SH-SY5Y (cell line): ENCODE data around the gene MLXIPL.

Experiments
- GATA2 ChIP-seq: IDR thresholded peaks from 2 replicates; pipeline ENCODE4 v1.6.1; 2011; ENCODE audit warnings: mild to moderate bottlenecking, low read depth, low read length
- GATA3 ChIP-seq: IDR thresholded peaks from 2 replicates; pipeline ENCODE4 v1.6.1; 2011; ENCODE audit warnings: low read depth, mild to moderate bottlenecking, low read length, moderate library complexity

Gene MLXIPL

GRCh38 chr7:73602721-73603651 is 21.3 kb downstream of the MLXIPL start:
- TF ChIP-seq GATA2 (no peak), GATA3 (no peak)

GRCh38 chr7:73599916-73600315 is 24.4 kb downstream of the MLXIPL start:
- TF ChIP-seq GATA2, result no peak
- TF ChIP-seq GATA3, result no peak

GRCh38 chr7:73599151-73599882 is 25.0 kb downstream of the MLXIPL start:
- TF ChIP-seq GATA3 (no peak), GATA2 (no peak)

- TF ChIP-seq GATA2 (no peak), GATA3 (no peak)
Measured at GRCh38 chr7:73597978-73598782, 26.1 kb downstream of the MLXIPL start.

DNA sequence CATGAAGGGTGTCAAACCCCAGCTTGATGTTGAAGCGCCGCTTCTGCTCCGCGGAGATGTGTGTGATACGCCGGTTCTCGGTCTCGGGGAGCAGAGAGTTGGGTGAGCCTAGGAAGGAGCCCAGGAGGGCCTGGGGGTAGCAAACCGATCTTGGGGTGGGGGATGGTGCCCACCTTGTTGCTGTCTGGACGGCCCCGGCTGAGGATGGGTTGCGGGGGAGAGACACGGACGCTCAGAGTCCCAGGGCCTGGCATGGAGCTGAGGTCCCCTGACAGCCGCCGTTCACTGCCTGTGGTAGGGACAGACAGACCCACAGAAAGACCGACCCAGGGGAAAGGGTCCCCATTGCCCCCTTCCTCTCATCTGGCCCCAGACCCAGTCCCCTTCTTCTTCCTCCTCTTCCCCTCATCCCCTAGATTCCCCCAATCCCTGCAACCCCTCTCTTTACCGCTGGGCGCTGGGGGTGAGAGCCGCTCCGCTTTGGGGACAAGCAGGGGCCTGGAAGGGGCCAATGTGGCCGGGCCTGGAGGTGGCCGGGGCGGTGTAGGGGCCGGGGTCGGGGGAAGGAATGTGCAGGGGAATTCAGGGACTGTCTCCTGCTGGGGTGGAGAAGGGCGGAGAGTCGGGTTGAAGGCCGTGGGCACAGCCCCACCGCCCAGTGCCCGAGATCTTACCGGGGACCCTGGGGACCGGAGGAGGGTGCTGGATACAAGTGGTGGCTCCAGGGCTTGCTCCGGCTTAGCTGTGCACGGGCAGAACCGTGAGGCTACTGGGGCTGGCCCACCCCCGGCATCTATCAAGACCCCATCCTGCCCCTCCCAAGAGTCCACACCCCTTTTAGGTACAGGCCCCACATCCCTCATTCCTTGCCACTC is 27.9 kb downstream of the MLXIPL start:
- TF ChIP-seq GATA3, result no peak
- TF ChIP-seq GATA2, result no peak

DNA sequence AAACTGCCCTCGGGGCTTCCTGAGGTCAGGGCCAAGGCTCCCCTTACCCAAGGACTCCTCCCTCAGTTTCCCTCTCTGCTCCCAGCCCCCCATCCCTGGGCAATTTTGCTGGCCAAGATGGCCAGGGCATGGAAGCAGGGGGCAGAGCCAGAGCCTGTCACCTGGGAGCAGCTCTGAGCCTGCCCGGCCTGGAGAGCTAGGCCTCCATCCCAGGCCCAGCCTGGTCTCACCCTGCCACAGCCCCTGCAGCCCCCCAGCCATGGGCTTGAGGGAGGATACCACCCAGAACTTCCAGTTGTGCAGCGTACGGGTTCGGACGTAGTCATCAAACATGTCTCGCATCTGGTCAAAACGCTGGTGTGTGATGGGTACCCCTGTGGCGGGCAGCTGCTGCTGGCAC is 29.0 kb downstream of the MLXIPL start:
- TF ChIP-seq GATA3, result no peak
- no peak for TF ChIP-seq GATA2

DNA sequence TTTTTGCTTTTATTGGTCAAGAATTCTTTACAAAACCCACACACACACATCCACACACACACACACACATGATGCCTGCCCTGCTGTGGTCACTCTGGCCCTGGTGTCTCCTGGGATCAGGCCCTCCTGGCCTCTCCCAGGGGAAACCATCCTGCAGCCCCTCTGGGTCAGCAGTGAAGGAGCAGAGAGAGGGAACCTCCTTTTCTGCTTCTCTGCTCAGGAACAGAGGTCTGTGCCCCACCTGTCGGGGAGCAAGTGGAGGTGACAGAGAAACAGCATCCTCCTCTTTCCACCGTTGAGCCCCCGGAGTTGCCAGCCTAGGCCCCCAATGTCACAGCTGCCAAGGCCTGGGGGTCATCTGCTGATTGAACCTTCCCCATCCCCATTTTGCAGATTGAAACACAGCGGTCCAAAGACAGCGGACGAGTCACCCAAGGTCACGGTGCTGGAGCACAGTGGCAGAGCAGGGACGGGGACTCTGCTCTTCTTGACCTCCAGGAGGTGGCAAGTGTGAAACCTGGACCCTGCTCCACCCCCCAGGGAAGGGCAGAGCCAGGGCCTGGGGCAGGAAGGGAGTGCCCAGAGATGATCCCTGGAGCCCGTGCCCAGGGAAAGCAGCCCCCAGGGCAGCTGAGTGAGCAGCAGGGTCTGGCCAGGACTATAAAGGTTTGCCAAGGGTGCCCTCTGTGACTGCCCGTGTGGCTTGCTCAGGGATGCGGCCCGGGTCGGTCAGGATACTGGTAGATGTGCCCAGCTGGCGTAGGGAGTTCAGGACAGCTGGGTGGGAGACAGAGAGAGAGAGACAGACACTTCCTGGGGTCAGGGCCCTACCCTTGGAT is 30.9 kb downstream of the MLXIPL start:
- TF ChIP-seq GATA3 (no peak), GATA2 (no peak)

DNA sequence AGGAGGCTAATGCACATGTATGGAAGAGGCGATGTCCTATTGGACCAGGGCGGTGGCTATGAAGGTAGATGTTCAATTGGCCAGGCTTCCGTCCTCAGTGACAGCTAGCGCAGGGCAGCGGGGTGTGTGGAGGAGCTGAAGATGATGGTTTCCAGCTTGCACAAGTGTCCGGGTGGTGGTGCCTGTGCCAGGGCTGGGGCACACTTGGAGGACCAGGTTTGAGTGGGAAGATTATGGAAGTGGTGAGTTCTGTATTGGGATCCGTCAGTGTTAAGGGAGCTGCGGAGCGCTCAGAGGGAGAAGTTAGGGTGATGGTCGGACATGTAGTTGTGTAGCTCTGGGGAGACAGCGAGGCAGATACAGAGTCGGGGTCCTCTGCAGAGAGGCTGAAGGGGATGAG is 37.4 kb downstream of the MLXIPL start:
- TF ChIP-seq GATA2 (no peak), GATA3 (no peak)

DNA sequence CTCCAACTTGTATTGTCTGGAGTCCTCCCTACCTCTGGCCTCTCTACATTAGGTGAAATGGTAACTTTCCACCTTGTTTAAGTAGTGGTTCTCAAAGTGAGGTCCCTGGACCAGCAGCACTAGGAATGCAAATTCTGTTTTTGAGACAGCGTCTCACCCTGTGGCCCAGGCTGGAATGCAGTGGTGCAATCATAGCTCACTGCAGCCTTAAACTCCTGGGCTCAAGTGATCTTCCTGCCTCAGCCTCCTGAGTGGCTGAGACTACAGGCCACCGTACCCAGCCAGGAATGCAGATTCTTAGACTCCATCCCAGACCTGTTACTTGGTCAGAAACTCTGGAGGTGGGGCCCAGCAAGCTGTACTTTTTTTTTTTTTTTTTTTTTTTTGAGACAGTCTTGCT is 39.1 kb downstream of the MLXIPL start:
- TF ChIP-seq GATA3 (no peak), GATA2 (no peak)

DNA sequence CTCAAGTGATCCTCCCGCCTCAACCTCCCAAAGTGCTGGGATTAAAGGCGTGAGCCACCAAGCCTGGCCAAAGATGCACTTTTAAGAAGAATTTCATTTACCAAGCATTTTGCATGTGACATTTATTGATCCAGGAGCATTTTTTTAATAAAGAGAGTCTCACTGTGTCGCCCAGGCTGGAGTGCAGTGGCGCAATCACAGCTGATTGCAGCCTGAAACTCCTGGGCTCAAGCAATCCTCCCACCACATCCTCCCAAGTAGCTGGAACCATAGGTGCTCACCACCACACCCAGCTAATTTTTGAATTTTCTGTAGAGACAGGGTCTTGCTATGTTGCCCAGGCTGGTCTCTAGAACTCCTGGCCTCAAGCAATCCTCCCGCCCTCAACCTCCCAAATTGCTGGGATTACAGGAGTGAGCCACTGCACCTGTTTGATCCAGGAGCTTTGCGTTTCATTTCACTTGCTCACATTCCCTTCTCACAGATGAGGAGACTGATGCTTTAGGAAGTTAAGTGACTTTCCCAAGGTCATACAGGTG is 41.6 kb downstream of the MLXIPL start:
- no peak for TF ChIP-seq GATA2
- TF ChIP-seq GATA3, result no peak

DNA sequence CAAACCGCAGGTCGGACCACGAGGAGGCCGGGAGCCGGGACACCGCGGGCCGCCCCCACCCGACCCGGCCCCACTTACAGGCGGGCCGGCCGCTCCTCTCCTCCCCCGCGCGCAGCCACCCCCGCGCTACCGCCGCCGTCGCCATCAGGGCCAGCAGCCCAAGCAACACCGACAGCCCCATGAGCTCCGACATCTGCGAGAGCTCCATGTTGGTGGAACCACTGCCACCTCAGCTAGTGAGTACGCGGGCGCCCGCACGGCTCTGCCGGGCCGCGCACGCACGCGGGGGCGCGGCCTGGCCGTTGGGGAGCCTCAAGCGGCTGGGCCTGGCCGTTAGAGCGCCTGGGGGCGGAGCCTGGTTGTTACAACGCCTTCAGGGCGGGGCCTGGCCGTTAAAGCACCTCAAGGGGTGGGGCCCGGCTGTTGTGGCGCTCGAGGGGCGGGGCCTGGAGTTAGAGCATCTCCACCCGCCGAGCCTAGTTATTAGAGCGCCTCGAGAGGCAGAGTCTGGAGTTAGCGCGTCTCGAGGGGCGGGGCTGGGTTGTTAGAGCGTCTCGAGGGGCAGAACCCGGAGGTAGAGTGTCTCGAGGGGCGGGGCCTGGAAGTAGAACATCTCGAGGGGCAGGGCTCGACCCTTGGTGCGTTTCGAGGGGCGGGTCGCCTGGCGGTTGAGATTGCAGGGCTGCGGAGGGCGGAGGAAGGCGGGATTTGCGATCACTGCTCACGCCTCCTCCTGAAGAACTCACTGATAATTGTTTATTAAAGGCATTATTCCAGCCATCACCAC is 45.8 kb downstream of the MLXIPL start, which contains the start of gene TBL2:
Gene TBL2, minus strand, starts transcription at position 238 of the 787 bp plus-strand sequence. Its CDS starts 30 bp downstream, at position 208.
- TF ChIP-seq GATA3 (no peak), GATA2 (no peak)
